Inflammatory macrophage treated with lipopolysaccharide for 1 hour (primary cell): ENCODE data around the gene CHAC1.

Experiments
- DNase-seq, 2 donors: peaks; one replicate each; pipeline ENCODE4 v3.0.0-alpha.2; 2020 to 2022

CHAC1 gene

DNA sequence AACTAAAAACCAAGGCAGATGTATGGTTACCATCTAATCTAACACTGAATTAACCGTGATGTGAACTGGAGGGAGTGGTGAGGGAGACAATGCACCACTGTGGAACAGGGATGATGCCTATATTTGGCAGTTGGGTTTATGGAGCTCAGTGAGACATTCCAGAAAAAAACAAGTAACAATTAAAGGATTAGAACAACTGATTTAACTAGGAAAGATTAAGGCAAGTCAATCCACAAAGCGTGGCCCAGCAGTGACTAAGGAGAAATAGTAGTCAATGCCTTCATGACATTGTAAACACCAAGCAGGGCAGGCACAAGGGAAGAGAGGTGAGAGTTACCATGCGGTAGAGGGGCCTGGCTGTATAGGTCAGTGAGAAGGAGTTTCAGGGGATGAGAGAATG is 38.1 kb downstream of the CHAC1 start:
- no peak for DNase-seq

DNA sequence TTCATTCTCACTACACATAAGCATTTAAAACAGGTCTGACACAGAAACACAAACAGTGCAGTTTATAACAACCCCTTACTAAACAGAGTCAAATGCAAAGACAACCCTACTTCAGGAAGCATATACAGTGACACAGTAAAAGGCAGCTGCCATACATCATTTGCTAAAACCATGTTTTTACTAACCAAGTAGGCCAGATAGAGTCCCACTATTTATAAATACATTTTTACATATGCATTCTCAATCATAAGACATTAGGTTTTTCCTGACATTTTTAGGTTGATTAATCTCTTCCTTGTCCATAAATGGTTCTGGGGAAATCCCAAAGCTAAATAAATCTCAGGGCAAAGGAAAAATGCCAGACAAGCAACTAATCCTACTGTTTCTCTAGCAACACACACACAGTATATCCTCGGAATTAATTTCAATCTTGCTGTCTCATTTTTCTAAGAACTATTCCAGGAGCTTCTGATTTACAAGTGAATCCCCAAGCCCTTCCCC is 39.0 kb downstream of the CHAC1 start:
- DNase-seq: no peak

DNA sequence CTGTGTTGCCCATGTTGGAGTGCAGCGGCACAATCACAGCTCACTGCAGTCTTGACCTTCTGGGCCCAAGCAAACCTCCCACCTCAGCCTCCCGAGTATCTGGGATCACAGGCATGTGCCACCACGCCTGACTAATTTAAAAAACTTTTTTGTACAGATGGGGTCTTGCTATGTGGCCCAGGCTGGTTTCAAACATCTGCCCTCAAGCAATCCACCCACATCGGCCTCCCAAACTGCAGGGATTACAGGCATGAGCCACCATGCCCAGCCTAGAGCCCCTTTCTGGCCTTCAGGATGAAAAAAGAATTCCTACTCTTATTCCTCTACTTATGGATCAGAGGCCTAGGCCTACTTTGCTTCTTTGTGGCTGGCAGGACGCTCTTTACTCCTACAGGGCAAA is 39.6 kb downstream of the CHAC1 start:
- DNase-seq: no peak

DNA sequence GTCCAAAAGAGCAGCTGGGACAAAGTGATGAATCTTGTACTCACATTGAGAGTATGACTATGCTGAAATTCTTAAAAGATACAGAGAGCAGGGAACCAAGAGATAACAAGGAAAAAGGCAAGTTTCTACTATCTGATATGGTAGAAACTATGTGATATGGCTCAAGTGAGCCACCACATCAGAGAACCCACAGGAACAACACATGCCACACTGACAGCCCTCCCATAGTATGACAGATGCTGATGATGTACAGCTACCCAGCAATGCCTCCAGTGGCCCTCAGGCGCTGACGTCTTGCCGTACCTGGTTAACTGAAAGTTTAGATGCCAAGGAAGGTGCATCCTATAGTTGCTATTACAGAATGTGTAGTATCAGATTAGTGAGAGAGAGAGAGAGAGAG is 42.4 kb downstream of the CHAC1 start:
- DNase-seq: no peak

DNA sequence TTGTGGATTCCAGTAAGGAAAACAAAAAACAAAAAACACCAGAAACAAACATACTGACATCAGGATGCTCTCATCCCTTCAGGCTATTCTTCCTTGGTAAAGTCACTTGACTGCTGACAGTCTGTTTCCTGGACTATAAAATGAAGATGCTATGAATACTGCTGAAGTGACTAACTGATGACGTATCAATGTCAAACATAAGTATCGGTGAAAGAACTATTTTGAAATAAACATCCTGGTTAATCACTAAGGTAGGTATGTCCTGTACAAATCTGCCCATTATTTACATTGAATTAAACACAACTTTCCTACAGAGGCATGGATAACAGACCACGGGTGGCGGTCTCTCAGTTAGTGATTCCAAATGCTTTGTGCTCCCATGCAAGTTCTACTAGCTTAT is 45.9 kb downstream of the CHAC1 start:
- no peak for DNase-seq

DNA sequence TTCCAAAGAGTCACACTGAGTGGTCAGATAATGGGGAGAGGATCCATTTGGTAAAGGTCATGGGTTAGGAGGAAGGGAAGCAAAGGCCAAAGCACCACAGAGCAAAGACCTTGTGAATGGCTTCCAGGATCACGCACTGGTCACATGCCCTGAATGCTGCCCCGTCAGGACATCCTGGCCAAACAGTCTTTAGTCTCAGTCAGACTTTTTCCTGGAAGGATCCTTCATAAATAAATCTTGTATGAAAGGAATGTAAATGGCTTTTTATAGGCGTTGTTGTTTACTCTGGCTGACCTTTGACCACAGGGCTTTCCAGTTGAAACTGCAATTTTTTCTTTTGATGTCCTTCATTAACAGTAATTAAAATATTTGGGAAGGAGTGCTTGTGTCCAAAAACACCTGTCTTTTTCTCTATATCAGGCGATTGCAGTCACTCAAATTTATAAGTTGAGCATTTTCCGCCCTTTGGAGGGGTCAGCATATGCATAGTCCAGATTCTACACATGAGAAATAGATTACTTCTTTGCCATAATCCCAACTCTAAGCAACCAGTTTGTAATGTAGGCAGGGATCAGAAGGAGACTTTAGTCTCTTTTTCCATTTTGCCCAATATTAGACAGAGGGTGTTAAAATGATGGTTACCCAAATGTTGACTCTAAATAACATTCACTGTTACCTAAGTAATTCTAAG is 48.4 kb downstream of the CHAC1 start:
- DNase-seq: no peak

DNA sequence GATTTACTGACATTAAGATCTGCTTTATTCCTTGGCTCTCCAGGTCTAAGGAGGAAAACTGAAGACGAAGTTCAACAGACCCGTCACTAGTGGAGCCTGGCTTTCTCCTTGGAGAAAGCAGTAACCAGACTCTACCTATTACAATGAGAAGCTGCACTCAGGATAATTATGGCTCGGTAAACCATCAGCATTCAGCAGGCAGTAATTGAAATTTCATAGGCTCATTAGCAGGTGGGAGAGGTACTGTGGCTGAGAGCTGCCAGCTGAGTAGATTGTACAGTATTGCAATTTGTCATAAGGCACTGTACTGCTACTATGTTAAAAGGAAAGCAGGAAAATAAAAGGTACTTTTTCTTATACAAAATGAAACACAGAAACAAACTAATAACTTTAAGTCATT is 51.2 kb downstream of the CHAC1 start:
- no peak for DNase-seq
